GM21390 (cell line): ENCODE measurements around the gene ARPC1A.
"Not testable (repeated sequence)": the region's sequence is repeated elsewhere in the genome, so short reads cannot be mapped to it uniquely, and the experiment has no call there.

Experiments
- ATAC-seq: cut with Tn5 transposase; IDR thresholded peaks from one replicate; pipeline ENCODE4 v1.9.1; 2021; ENCODE audit not compliant: unreplicated experiment

ARPC1A gene

GRCh38 chr7:99320371-99320770, 5.3 kb upstream of the ARPC1A start:
- no peak for ATAC-seq

- ATAC-seq = not testable (repeated sequence)
Measured at GRCh38 chr7:99322659-99323058, 3.0 kb upstream of the ARPC1A start.

- ATAC-seq = no peak
Measured at GRCh38 chr7:99324559-99324958, 1.1 kb upstream of the ARPC1A start.

- no peak for ATAC-seq
Measured at GRCh38 chr7:99325001-99325493, 651 bp upstream of the ARPC1A start.

- ATAC-seq = no peak
Measured at GRCh38 chr7:99326408-99326782, 697 bp downstream of the ARPC1A start.

- not testable (repeated sequence) for ATAC-seq
Measured at GRCh38 chr7:99330314-99330961, 4.7 kb downstream of the ARPC1A start.

GRCh38 chr7:99331002-99331401, 5.3 kb downstream of the ARPC1A start:
- ATAC-seq = no peak

- ATAC-seq = no peak
Measured at GRCh38 chr7:99339595-99339994, 13.9 kb downstream of the ARPC1A start.

GRCh38 chr7:99340659-99341058, 15.0 kb downstream of the ARPC1A start:
- no peak for ATAC-seq

- no peak for ATAC-seq
Measured at GRCh38 chr7:99344061-99344647, 18.5 kb downstream of the ARPC1A start.

GRCh38 chr7:99350641-99351040, 24.9 kb downstream of the ARPC1A start:
- ATAC-seq = not testable (repeated sequence)

- ATAC-seq = no peak
Measured at GRCh38 chr7:99352247-99352646, 26.5 kb downstream of the ARPC1A start.

GRCh38 chr7:99355098-99355497, 29.4 kb downstream of the ARPC1A start:
- ATAC-seq = no peak

GRCh38 chr7:99357701-99358490, 32.2 kb downstream of the ARPC1A start:
- ATAC-seq = no peak

- ATAC-seq = not testable (repeated sequence)
Measured at GRCh38 chr7:99358521-99358920, 32.8 kb downstream of the ARPC1A start.

GRCh38 chr7:99359465-99360154, 33.9 kb downstream of the ARPC1A start:
- no peak for ATAC-seq

- ATAC-seq = no peak
Measured at GRCh38 chr7:99362801-99363200, 37.1 kb downstream of the ARPC1A start.

- ATAC-seq = no peak
Measured at GRCh38 chr7:99363286-99363685, 37.6 kb downstream of the ARPC1A start.

- no peak for ATAC-seq
Measured at GRCh38 chr7:99365318-99366141, 39.8 kb downstream of the ARPC1A start.

GRCh38 chr7:99366646-99367045, 40.9 kb downstream of the ARPC1A start:
- no peak for ATAC-seq
